Epithelial cell of proximal tubule (primary cell): Measurements from ENCODE around the gene CCDC9B. TPM values are rescaled to one million over a fixed set of nuclear protein-coding genes. Genes with fewer than 3 reads are reported as not detected.

Experiments used
- DNase-seq: peaks from one replicate; pipeline ENCODE4 v3.0.0-alpha.2; 2011; ENCODE audit warnings: low read depth
- H3K4me3 ChIP-seq: 2 replicates; pipeline ENCODE4 v1.5.1; 2011; ENCODE audit warnings: low read depth, mild to moderate bottlenecking, low read length
- total RNA-seq: library from RNA; depleted of rRNA; stranded (reverse); fragments of >200 nt; gene quantifications from 2 replicates; pipeline ENCODE4 v1.2.3, GENCODE V29; 2015
- TF ChIP-seq, protein P1 (sequence below): conservative IDR thresholded peaks from 2 replicates; pipeline ENCODE4 v1.5.1; 2012; ENCODE audit warnings: low read depth, mild to moderate bottlenecking, low read length

Gene CCDC9B
- total RNA-seq, 1 donor from 2014 or later = 4.6 TPM

DNA sequence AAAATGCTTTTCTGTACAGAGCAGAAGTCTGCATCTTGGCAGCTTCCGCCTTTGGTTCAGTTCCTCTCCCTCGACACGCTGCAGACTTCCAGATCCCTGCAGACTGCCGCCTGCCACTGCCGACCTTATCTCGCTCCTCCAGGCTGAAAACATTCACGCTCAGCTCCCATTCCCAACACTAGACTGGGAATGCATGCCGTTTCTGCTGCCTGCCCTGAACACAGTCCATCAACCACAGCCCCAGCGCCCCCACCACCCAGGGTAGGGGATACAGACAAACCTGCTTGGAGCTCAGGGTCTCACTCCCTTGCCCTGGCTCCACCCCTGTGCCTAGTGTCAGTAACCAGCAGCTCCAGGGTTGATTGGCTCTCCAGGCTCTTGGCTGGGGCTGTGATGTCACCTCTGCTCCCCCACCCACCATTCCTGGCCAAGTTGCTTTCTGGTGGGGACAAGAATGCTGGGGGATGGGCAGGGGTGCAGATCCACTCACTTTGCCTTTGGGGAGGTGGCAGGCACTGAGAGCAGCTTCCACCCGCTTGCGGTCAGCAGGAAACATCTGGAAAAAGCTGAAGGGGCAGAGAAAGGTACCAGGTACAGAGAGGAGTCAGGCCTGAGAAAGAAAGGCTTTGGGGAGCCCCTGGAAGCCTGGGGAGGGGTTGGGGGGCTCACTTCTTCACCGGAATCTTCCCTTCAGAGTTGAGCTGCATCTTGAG, 39.1 kb downstream of the CCDC9B start:
- TF ChIP-seq, protein P1, sequence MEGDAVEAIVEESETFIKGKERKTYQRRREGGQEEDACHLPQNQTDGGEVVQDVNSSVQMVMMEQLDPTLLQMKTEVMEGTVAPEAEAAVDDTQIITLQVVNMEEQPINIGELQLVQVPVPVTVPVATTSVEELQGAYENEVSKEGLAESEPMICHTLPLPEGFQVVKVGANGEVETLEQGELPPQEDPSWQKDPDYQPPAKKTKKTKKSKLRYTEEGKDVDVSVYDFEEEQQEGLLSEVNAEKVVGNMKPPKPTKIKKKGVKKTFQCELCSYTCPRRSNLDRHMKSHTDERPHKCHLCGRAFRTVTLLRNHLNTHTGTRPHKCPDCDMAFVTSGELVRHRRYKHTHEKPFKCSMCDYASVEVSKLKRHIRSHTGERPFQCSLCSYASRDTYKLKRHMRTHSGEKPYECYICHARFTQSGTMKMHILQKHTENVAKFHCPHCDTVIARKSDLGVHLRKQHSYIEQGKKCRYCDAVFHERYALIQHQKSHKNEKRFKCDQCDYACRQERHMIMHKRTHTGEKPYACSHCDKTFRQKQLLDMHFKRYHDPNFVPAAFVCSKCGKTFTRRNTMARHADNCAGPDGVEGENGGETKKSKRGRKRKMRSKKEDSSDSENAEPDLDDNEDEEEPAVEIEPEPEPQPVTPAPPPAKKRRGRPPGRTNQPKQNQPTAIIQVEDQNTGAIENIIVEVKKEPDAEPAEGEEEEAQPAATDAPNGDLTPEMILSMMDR = no peak
- no peak overlapping the region for H3K4me3 ChIP-seq
- no peak for DNase-seq

DNA sequence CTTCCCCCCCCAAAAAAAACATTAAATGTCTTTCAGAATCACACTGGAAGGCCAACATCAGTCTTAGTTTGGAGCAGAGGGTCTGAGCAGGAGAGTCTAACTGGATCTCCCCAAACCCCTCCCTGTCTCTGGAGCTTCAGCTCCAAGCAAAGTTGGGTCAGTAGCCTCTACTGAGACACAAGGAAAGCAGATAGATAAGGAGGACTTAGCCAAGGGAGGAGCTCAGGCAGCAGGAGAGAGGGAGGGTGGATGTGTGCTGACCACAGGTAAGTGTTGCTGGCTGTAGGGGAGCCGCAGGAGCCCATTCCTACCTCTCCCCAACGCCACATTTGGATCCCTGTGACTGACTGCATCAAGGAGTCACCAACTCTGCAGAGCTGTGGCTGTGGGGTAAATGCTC, 40.0 kb downstream of the CCDC9B start:
- TF ChIP-seq, protein P1 = no peak

DNA sequence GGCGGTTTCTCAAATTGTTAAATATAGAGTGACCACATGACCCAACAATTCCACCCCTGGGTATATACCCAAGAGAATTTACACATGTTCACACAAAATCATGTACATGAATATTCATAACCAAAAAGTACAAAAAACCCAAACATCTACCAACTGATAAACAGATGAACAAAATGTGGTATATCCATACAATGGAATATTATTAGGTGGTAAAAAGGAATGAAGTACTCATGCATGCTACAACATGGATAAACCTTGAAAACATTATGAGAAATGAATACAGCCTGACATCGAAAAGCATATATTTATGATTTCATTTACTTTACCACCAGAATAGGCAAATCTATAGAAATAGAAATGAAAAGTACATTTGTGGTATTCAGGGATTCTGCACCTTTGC, 40.4 kb downstream of the CCDC9B start:
- TF ChIP-seq, protein P1 = no peak
- H3K4me3 ChIP-seq = no peak overlapping the region
- DNase-seq = no peak

More for the DNA sequence above, 40.0 kb downstream of the CCDC9B start:
- DNase-seq = no peak
- no peak overlapping the region for H3K4me3 ChIP-seq

DNA sequence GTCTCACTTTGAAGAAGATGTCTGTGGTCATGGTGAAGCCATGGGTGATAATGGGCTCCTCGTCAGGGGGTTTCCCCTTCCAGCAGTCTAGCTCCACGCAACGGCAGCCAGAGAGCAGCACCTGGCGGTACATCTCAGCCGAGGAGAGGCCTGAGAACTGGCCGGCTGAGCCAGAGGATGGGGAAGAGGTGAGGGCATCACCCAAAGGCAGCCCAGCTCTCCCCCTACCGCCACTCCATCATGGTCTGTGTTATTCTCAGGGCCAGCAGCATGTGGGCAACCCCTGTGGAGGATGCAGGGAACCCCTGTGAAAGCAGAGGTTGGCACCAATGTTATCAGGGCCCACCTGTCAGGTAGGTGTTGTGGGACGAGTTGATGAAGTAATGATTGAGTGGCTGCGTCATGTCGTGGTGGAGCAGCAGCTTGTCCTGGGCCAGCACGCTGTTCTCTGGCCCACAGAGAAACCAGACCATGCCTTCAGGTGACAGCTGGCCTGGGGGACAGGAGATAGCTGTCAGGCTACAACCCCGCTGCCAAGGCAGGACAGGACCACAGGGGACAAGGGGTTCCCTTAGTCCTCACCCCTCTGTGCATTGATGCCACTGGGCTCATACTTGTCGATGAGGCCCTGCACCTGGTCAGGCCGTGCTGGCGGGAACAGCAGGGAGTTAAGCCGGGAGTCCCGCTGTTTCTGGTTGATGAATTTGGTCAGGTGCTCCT, 42.4 kb downstream of the CCDC9B start:
- DNase-seq = no peak
- TF ChIP-seq, protein P1 = no peak
- no peak overlapping the region for H3K4me3 ChIP-seq

DNA sequence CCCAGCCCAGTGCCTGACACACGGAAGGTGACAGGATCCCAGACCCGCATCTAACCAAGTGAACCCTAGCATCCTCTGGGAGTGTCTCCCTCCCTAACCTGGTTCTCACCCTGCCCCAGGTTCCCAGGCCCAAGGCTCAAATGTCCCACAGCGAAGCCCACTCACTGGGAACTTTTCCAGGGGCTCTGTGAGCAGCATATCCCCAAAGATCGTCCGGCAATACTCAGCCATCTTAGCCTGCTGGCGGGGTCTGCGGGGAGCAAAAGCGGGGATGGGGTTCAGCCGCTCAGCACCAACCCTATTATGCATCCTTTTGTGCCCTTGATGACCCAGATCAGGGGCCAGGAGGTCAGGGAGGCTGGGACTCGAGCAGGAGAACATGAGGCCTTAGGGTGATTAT, 43.4 kb downstream of the CCDC9B start:
- no peak overlapping the region for H3K4me3 ChIP-seq
- TF ChIP-seq, protein P1 = no peak
- no peak for DNase-seq

DNA sequence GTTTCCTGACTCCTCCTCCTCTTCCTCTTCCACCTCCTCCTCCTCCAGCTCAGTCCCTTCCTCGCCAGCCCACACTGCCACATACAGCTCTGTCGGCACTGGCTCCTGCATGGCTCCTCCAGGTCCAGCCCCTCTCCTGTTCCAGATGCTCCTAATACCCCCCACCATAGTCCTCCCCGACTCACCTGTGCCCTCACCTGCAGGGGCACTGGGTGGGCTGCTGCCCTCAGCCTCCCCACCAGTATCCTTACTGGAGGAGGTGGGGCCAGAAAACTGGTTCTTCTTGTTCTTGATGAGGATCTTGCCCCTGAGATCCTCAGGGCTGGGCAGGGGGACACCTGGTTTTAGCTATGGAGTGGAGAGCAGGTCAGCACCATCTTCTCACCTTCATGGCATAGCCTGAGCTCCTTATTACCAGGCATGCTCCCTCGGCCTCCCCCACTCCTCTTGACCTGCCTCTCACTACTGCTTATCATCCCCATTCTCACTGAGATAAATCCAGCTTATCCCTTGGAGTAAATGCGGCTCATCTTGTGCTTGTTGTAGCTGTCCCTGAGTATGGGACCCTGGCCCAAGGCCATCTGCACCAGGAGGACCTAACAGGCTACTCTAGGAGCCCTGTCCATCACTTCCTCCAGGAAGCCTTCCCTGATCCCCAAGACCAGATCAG, 44.0 kb downstream of the CCDC9B start:
- DNase-seq = no peak
- H3K4me3 ChIP-seq = no peak overlapping the region
- TF ChIP-seq, protein P1 = no peak
